Measurements from ENCODE around the gene PIGK. TPM values are rescaled to one million over a fixed set of nuclear protein-coding genes. Genes with fewer than 3 reads are reported as not detected.

PIGK gene
- total and polyA plus RNA-seq, 10 donors: 3.2 to 29.3 (median 19.4) TPM

- no peak overlapping the region for H3K27ac ChIP-seq
- H3K27me3 ChIP-seq (replicated peaks in 1 of 7): no peaks in the 10 kb centered on the region
- H3K4me1 ChIP-seq: no peaks in the 10 kb centered on the region
- intact Hi-C loops (cut with DNase I; ENCODE audit: low total_unique reads): no loop called here
- DNase-seq: no peak
- peaks cover 0 to 7% (median 0%) of the 10 kb centered on the region in 6 donors for H3K36me3 ChIP-seq
- H3K4me3 ChIP-seq: no peak overlapping the region
- 93 to 100% (median 94%) methylated on average over 1 of the region's 1 CpG for WGBS, 5 donors
- TF ChIP-seq POLR2A (IDR thresholded peaks at IDR 0.05): no peak
- TF ChIP-seq CTCF (IDR thresholded peaks at IDR 0.05 in 8 of 11, conservative IDR thresholded peaks at IDR 0.05 in 3 of 11): no peak
- TF ChIP-seq POLR2AphosphoS5 (IDR thresholded peaks at IDR 0.05): no peak
- no peaks in the 10 kb centered on the region for H3K9me3 ChIP-seq
Observed at GRCh38 chr1:77085109-77085508, 134.1 kb downstream of the PIGK start.

GRCh38 chr1:77084457-77084856 lies 134.8 kb downstream of the PIGK start:
- no peak for DNase-seq
- Histone ChIP-seq H3K27me3 (replicated peaks in 1 of 7) (no peaks in the 10 kb centered on the region), H3K4me3 (no peak overlapping the region), H3K36me3 (peaks cover 0 to 7% (median 0%) of the 10 kb centered on the region in 6 donors), H3K4me1 (no peaks in the 10 kb centered on the region), H3K27ac (no peak overlapping the region), H3K9me3 (no peaks in the 10 kb centered on the region)
- intact Hi-C loops (cut with DNase I; ENCODE audit: low total_unique reads): no loop called here
- WGBS, 5 donors: 81 to 95% (median 88%) methylated on average over 2 of the region's 2 CpGs
- no peak for TF ChIP-seq POLR2AphosphoS5 (IDR thresholded peaks at IDR 0.05)
- no peak for TF ChIP-seq POLR2A (IDR thresholded peaks at IDR 0.05)
- TF ChIP-seq CTCF (IDR thresholded peaks at IDR 0.05 in 8 of 11, conservative IDR thresholded peaks at IDR 0.05 in 3 of 11): no peak

GRCh38 chr1:77081834-77082233 lies 137.4 kb downstream of the PIGK start:
- Histone ChIP-seq H3K4me3 (no peak overlapping the region), H3K27ac (no peak overlapping the region), H3K36me3 (peaks cover 0 to 7% (median 0%) of the 10 kb centered on the region in 6 donors), H3K4me1 (no peaks in the 10 kb centered on the region), H3K9me3 (no peaks in the 10 kb centered on the region), H3K27me3 (replicated peaks in 1 of 7) (no peaks in the 10 kb centered on the region)
- intact Hi-C loops (cut with DNase I; ENCODE audit: low total_unique reads): no loop called here
- DNase-seq: no peak
- 78 to 96% (median 85%) methylated on average over 4 of the region's 4 CpGs for WGBS, 5 donors
- TF ChIP-seq POLR2A (IDR thresholded peaks at IDR 0.05): no peak
- TF ChIP-seq POLR2AphosphoS5 (IDR thresholded peaks at IDR 0.05): no peak
- no peak for TF ChIP-seq CTCF (IDR thresholded peaks at IDR 0.05 in 8 of 11, conservative IDR thresholded peaks at IDR 0.05 in 3 of 11)

- Histone ChIP-seq H3K4me3 (no peak overlapping the region), H3K36me3 (no peaks in the 10 kb centered on the region), H3K27me3 (replicated peaks in 1 of 7) (no peaks in the 10 kb centered on the region), H3K27ac (no peak overlapping the region), H3K9me3 (no peaks in the 10 kb centered on the region), H3K4me1 (no peaks in the 10 kb centered on the region)
- intact Hi-C loops (cut with DNase I; ENCODE audit: low total_unique reads): no loop called here
- WGBS, 5 donors: 44 to 58% (median 50%) methylated on average over 2 of the region's 2 CpGs
- no peak for TF ChIP-seq CTCF (IDR thresholded peaks at IDR 0.05 in 8 of 11, conservative IDR thresholded peaks at IDR 0.05 in 3 of 11)
- TF ChIP-seq POLR2AphosphoS5 (IDR thresholded peaks at IDR 0.05): no peak
- TF ChIP-seq POLR2A (IDR thresholded peaks at IDR 0.05): no peak
- DNase-seq: no peak
Observed at GRCh38 chr1:77076759-77077158, 142.5 kb downstream of the PIGK start.
